ENCODE measurements around the gene MYL3. TPM values are rescaled to one million over a fixed set of nuclear protein-coding genes. Genes with fewer than 3 reads are reported as not detected.
A peak's percentile ranks its signal among the peaks of the same experiment; 100 is the strongest.

MYL3 gene
- total and polyA plus RNA-seq, 8 donors = 3.1 to 13.4 (median 11.2) TPM

DNA sequence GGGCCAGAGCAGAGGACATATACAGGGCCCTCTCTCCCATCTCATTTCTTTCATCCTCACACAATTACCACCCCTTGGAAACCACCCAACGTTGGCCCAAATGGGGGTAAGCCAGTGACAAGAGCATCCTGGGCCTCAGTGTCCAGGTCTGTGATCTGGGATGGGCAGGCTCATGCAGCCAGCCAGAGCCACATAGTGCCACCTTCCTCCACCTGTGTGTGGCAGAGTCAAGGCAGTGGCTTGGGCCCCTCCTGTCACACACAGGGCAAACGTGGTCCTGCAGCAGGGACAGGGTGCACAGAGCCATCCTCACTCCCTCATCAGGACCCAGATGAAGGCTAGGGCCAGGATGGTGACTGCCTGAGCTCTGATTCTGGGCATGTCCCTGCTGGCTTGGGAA lies 2.3 kb upstream of the MYL3 start:
- Histone ChIP-seq H3K4me1 (peaks cover 11 to 37% of the 10 kb centered on the region in 2 donors), H3K27ac (no peak overlapping the region), H3K36me3 (no peaks in the 10 kb centered on the region), H3K27me3 (no peaks in the 10 kb centered on the region), H3K4me3 (no peak overlapping the region), H3K9me3 (no peaks in the 10 kb centered on the region)
- intact Hi-C loops (cut with DNase I) = no loop called here
- TF ChIP-seq, protein P1, sequence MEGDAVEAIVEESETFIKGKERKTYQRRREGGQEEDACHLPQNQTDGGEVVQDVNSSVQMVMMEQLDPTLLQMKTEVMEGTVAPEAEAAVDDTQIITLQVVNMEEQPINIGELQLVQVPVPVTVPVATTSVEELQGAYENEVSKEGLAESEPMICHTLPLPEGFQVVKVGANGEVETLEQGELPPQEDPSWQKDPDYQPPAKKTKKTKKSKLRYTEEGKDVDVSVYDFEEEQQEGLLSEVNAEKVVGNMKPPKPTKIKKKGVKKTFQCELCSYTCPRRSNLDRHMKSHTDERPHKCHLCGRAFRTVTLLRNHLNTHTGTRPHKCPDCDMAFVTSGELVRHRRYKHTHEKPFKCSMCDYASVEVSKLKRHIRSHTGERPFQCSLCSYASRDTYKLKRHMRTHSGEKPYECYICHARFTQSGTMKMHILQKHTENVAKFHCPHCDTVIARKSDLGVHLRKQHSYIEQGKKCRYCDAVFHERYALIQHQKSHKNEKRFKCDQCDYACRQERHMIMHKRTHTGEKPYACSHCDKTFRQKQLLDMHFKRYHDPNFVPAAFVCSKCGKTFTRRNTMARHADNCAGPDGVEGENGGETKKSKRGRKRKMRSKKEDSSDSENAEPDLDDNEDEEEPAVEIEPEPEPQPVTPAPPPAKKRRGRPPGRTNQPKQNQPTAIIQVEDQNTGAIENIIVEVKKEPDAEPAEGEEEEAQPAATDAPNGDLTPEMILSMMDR (IDR thresholded peaks at IDR 0.05) = no peak
- DNase-seq = peak in 1 of 4 donors; percentile 45
- ATAC-seq = no peak

DNA sequence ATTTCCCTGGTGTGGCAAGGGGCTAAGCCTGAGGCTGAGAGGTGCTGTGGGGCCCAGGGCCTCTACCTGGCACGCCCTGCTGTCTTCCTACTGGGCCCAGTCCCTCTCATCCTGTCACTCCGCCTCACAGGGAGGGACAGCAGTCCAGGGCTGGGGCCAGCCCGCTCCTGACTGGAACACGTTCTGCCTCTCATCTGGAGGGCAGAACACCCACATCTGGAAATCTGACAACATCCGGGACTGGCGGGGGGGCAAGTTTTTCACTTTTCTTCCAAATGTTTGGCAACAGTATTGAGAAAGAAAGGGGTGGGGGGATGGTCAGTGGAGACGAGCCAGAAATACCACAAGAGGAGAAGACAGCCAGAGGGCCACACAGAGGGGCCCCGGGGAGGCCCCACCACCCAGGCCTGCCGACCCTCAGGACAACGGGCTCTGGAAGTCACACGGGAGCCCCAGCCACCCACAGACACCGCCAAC lies 1.8 kb upstream of the MYL3 start:
- no peaks in the 10 kb centered on the region for H3K36me3 ChIP-seq
- peaks cover 11 to 37% of the 10 kb centered on the region in 2 donors for H3K4me1 ChIP-seq
- ATAC-seq (peak; percentile 65), DNase-seq (peak; percentile 69 to 86 (median 78))
- no peaks in the 10 kb centered on the region for H3K9me3 ChIP-seq
- no peaks in the 10 kb centered on the region for H3K27me3 ChIP-seq
- TF ChIP-seq, protein P1 (IDR thresholded peaks at IDR 0.05) = no peak
- intact Hi-C loops (cut with DNase I) = no loop called here
- H3K27ac ChIP-seq = no peak overlapping the region
- H3K4me3 ChIP-seq = no peak overlapping the region

DNA sequence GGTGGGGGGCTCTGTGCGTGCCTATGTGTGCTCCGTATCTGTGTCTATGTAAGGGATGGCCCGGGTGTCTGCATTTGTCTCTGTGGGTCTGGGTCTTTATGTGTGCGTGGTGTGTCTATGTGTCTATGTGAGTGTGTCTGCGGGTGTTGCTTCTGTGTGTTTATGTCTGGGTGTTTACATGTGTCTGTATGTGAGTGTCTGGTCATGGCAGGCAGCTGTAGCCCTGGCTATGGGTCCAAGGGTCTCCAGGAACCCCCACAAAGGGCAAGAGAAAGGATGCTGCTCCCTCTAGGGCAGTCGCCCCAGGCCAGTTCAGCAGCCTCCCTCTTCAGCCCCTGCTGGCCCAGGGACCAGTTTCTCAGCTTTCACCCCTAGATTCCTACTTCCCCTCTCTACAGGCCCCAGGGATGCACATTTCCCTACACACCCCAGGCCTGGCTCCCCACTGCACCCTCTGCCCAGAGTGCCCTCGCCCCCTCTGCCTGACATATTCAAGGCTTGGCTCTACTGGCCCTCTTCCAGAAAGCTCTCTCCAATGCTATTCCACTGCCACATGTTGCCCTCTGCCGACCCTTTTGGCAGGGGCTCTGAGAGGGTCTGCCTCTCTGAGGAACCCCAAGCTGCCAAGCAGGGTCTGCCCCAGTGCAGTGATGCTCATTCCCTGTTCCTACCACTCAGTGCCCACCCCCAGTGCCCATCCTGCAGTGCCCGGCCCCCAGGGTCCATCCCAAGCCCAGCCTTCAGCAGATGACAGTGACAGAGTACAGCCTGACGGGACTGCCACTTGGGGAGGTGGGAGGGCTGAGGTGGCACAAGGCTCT lies 1.0 kb upstream of the MYL3 start:
- TF ChIP-seq, protein P1 (IDR thresholded peaks at IDR 0.05) = no peak
- DNase-seq (peak in 3 of 4 donors; percentile 39 to 66 (median 63)), ATAC-seq (no peak)
- H3K4me1 ChIP-seq = peaks cover 11 to 37% of the 10 kb centered on the region in 2 donors
- no peaks in the 10 kb centered on the region for H3K9me3 ChIP-seq
- intact Hi-C loops (cut with DNase I) = no loop called here
- no peak overlapping the region for H3K4me3 ChIP-seq
- H3K36me3 ChIP-seq = no peaks in the 10 kb centered on the region
- H3K27me3 ChIP-seq = no peaks in the 10 kb centered on the region
- no peak overlapping the region for H3K27ac ChIP-seq

DNA sequence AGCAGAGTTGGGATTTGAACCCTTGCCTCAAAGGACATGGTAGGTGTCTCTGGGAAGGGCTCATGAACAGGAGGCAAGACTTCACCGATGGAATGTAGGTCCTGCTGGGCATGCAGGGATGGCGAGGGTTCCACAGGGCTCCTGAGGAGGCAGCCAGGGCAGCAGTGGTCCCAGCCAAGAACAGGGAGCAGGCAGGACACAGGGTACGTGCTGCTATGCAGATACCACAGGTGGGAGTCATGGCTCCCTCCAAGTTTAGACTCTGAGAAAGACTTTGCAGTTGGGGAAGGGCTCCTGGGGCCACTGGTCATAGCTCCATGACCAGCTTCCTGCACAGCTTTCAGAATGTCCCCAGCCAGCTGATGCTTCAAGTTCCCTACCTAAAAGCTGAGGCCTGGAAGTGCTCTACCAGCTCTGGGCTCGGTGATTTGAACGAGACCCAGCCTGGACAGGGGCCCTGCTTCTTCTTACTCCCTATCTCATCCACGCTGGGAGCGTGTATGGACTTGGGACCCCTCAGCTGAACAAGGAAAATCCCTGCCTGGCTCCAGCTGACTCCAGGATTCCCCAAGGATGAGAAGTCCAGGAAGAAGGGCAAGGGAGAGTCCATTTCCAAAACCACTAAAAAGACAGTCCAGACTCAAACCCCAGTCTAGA lies 747 bp downstream of the MYL3 start:
- Histone ChIP-seq H3K27me3 (no peaks in the 10 kb centered on the region), H3K4me1 (peaks cover 7 to 24% of the 10 kb centered on the region in 2 donors), H3K4me3 (no peak overlapping the region), H3K9me3 (no peaks in the 10 kb centered on the region), H3K27ac (no peak overlapping the region), H3K36me3 (no peaks in the 10 kb centered on the region)
- no peak for ATAC-seq
- TF ChIP-seq, protein P1 (IDR thresholded peaks at IDR 0.05) = no peak
- peak in 2 of 4 donors; percentile 12 to 16 for DNase-seq
- intact Hi-C loops (cut with DNase I) = no loop called here

Data from left lung (tissue), 10 donors.